IMR-90 (cell line): ENCODE measurements around the gene FBXO9. TPM values are rescaled to one million over a fixed set of nuclear protein-coding genes. Genes with fewer than 3 reads are reported as not detected.

Experiments used
- ATAC-seq: fragments of 200-7000 bp; cut with Tn5 transposase; 2 replicates; pipeline ENCODE4 v1.9.1; 2020; ENCODE audit warnings: low read depth, mild to moderate bottlenecking, moderate library complexity
- BruUV-seq: library from RNA; stranded (reverse); fragments of 400-500 nt; replicated peaks from 2 replicates; lab custom pipeline; 2021; lab: Mats Ljungman, UMichigan
- CTCF ChIA-PET: fragments of 300-600 bp; formaldehyde crosslinking; extraction: SDS; loops from one replicate; lab custom pipeline; 2021; ENCODE audit warnings: antibody characterized with exemption; lab: Yijun Ruan, JAX
- POLR2A ChIA-PET: fragments of 300-600 bp; sonication (Branson Sonifier 250); formaldehyde crosslinking; loops from one replicate; lab custom pipeline; 2022; ENCODE audit warnings: antibody characterized with exemption; ENCODE audit not compliant: unreplicated experiment; lab: Charles Lee
- DNase-seq: peaks from one replicate; pipeline ENCODE4 v3.0.0; 2013
- H2AFZ ChIP-seq: replicated peaks from 2 replicates; pipeline ENCODE3; 2013; ENCODE audit warnings: low read length, mild to moderate bottlenecking; ENCODE audit not compliant: poor library complexity
- H2AK5ac ChIP-seq: 2 replicates; pipeline ENCODE4 v1.6.1; 2013; ENCODE audit warnings: low read depth, low read length, inconsistent platforms
- H2AK9ac ChIP-seq: replicated peaks from 2 replicates; pipeline ENCODE3; 2013; ENCODE audit warnings: mild to moderate bottlenecking, low read depth, low read length, moderate library complexity; ENCODE audit not compliant: poor library complexity
- H2BK120ac ChIP-seq: 2 replicates; pipeline ENCODE4 v1.6.1; 2013; ENCODE audit warnings: low read depth, low read length, inconsistent platforms
- H2BK15ac ChIP-seq: 3 replicates; pipeline ENCODE4 v1.6.1; 2013; ENCODE audit warnings: low read depth, low read length, inconsistent platforms
- H2BK20ac ChIP-seq: 2 replicates; pipeline ENCODE4 v1.6.1; 2013; ENCODE audit warnings: low read depth, mild to moderate bottlenecking, inconsistent platforms, low read length, moderate library complexity
- H2BK5ac ChIP-seq: 2 replicates; pipeline ENCODE4 v1.6.1; 2013; ENCODE audit warnings: mild to moderate bottlenecking, low read depth, low read length, inconsistent platforms; ENCODE audit not compliant: poor library complexity, severe bottlenecking
- H3K14ac ChIP-seq: replicated peaks from 2 replicates; pipeline ENCODE4 v1.6.1; 2013; ENCODE audit warnings: low read depth, low read length, inconsistent platforms
- H3K18ac ChIP-seq: 2 replicates; pipeline ENCODE4 v1.6.1; 2013; ENCODE audit warnings: low read depth, low read length, control low read depth
- H3K23ac ChIP-seq: 2 replicates; pipeline ENCODE4 v1.6.1; 2013; ENCODE audit warnings: low read depth, low read length, inconsistent platforms
- H3K27ac ChIP-seq: 2 replicates; pipeline ENCODE4 v1.5.1; 2013; ENCODE audit warnings: mild to moderate bottlenecking, control low read depth, low read length; ENCODE audit not compliant: insufficient read depth
- H3K27me3 ChIP-seq: 2 replicates; pipeline ENCODE4 v1.6.1; 2013; ENCODE audit warnings: low read length; ENCODE audit not compliant: control insufficient read depth, insufficient read depth
- H3K36me3 ChIP-seq: 2 replicates; pipeline ENCODE4 v1.6.1; 2013; ENCODE audit warnings: low read length, mixed read lengths; ENCODE audit not compliant: control insufficient read depth, insufficient read depth
- H3K4ac ChIP-seq: 2 replicates; pipeline ENCODE4 v1.6.1; 2013; ENCODE audit warnings: low read depth, low read length, inconsistent platforms
- H3K4me1 ChIP-seq: 2 replicates; pipeline ENCODE4 v1.6.1; 2013; ENCODE audit warnings: low read length, mixed read lengths; ENCODE audit not compliant: control insufficient read depth, insufficient read depth
- H3K4me2 ChIP-seq: 2 replicates; pipeline ENCODE4 v1.6.1; 2013; ENCODE audit warnings: low read depth, mild to moderate bottlenecking, control low read depth, low read length, moderate library complexity
- H3K4me3 ChIP-seq: 2 replicates; pipeline ENCODE4 v1.5.1; 2013; ENCODE audit warnings: low read depth, mild to moderate bottlenecking, control low read depth, low read length, moderate library complexity; ENCODE audit not compliant: insufficient read depth
- H3K56ac ChIP-seq: 2 replicates; pipeline ENCODE4 v1.6.1; 2013; ENCODE audit warnings: low read length, inconsistent platforms; ENCODE audit not compliant: insufficient read depth; ENCODE audit errors: extremely low read depth
- H3K79me1 ChIP-seq, 2 experiments: 2 replicates each; pipeline ENCODE4 v1.6.1; 2013; ENCODE audit warnings: low read length in 2 of 2, inconsistent platforms in 1 of 2, low read depth in 1 of 2
- H3K9ac ChIP-seq: 2 replicates; pipeline ENCODE4 v1.6.1; 2013; ENCODE audit warnings: low read depth, low read length, control low read depth
- H3K9me1 ChIP-seq: 2 replicates; pipeline ENCODE4 v1.6.1; 2013; ENCODE audit warnings: low read length, inconsistent platforms; ENCODE audit not compliant: insufficient read depth
- H3K9me3 ChIP-seq: 2 replicates; pipeline ENCODE4 v1.6.1; 2013; ENCODE audit warnings: low read length; ENCODE audit not compliant: control insufficient read depth, insufficient read depth
- H4K20me1 ChIP-seq: 2 replicates; pipeline ENCODE4 v1.6.1; 2013; ENCODE audit warnings: low read length, inconsistent platforms; ENCODE audit not compliant: insufficient read depth
- H4K5ac ChIP-seq: 2 replicates; pipeline ENCODE4 v1.6.1; 2013; ENCODE audit warnings: mild to moderate bottlenecking, low read depth, low read length, control low read depth
- H4K8ac ChIP-seq, 2 experiments: 2 replicates each; pipeline ENCODE4 v1.6.1; 2013; ENCODE audit warnings: low read depth in 2 of 2, low read length in 2 of 2, control low read depth in 1 of 2, inconsistent platforms in 1 of 2
- H4K91ac ChIP-seq: 2 replicates; pipeline ENCODE4 v1.6.1; 2013; ENCODE audit warnings: low read depth, low read length, inconsistent platforms; ENCODE audit not compliant: insufficient read depth
- MXI1 ChIP-seq: IDR thresholded peaks from 2 replicates; pipeline ENCODE4 v1.6.1; 2012; ENCODE audit warnings: low read depth, mild to moderate bottlenecking, low read length, moderate library complexity, borderline replicate concordance
- RFX5 ChIP-seq: IDR thresholded peaks from 2 replicates; pipeline ENCODE4 v1.8.0; 2012; ENCODE audit warnings: low read depth, mild to moderate bottlenecking, low read length, moderate library complexity
- WGBS, 2 experiments: methylation state at CpG; one replicate each; pipeline versions ENCODE4 v1.1.5 to v1.1.7; 2013; ENCODE audit warnings: missing lambda C conversion rate in 2 of 2; ENCODE audit not compliant: insufficient read length in 1 of 2; ENCODE audit errors: extremely low coverage in 2 of 2; 5-methylcytosine and 5-hydroxymethylcytosine counted together
- dilution Hi-C: fragments of 300-500 bp; cut with HindIII; formaldehyde crosslinking; loops from one replicate; pipeline ENCODE4 v1.14.3; 2018; ENCODE audit warnings: low sequenced_read_pairs; ENCODE audit not compliant: unreplicated experiment
- in situ Hi-C: fragments of 300-500 bp; cut with MboI; formaldehyde crosslinking; loops from 3 replicates; pipeline ENCODE4 v1.14.3; 2019; ENCODE audit warnings: low sequenced_read_pairs, inconsistent platforms, mixed read lengths
- intact Hi-C: fragments of 100-400 bp; cut with micrococcal nuclease; formaldehyde crosslinking; loops from 2 replicates; pipeline ENCODE4 v1.10.0; 2022
- polyA plus RNA-seq, 3 experiments: library from polyadenylated mRNA; depleted of rRNA; stranded (reverse); fragments of >200 nt; gene quantifications; 2 replicates each; pipeline ENCODE4 v1.2.3, GENCODE V29; 2012; ENCODE audit warnings: low replicate concordance in 1 of 3
- total RNA-seq: library from RNA; depleted of rRNA; stranded (reverse); fragments of >200 nt; gene quantifications from 2 replicates; pipeline ENCODE4 v1.2.3, GENCODE V29; 2012

Gene FBXO9
- total and polyA plus RNA-seq, 2 of the 4 experiments (the other 2 are of a cell fraction): 49.6 to 65.9 TPM

DNA sequence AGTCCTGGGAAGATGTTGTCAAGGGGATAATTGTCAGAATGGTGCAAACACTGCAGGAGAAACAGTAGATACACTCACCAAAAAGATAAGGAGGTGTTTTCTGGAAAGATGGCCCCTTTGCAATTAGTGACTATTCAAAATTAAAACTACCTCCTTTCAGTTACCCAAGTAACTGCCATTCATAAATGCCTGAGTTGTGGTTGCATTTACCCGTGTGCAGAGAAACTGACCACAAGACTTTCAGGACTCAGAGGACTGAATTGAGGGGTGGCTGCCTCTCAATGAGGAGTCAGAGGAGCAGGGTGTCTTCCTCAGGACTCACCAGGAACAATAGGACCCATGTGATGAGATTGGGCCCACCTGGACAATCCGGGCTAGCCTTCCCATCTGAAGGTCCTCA is 44.4 kb downstream of the FBXO9 start:
- H4K8ac ChIP-seq: no peak overlapping the region
- no peak overlapping the region for H4K91ac ChIP-seq
- H2BK5ac ChIP-seq: no peak overlapping the region
- ATAC-seq: no peak
- H2AK9ac ChIP-seq: no peak overlapping the region
- H3K9me1 ChIP-seq: peaks cover 2% of the 10 kb centered on the region; the same call in 1 of the 2 replicates
- no peak overlapping the region for H3K4ac ChIP-seq
- H3K36me3 ChIP-seq: no peaks in the 10 kb centered on the region
- no peaks in the 10 kb centered on the region for H4K20me1 ChIP-seq
- TF ChIP-seq RFX5: no peak
- TF ChIP-seq MXI1: no peak
- H2BK20ac ChIP-seq: no peak overlapping the region
- H3K27ac ChIP-seq: no peak overlapping the region
- no peak overlapping the region for H3K23ac ChIP-seq
- POLR2A ChIA-PET: no interaction called here
- intact Hi-C loops: no loop called here
- H3K27me3 ChIP-seq: peaks cover 13% of the 10 kb centered on the region
- 100% methylated on average over 1 of the region's 2 CpGs; no CpG with 5 or more reads in 1 of the 2 experiments for WGBS, 2 experiments
- no peak overlapping the region for H2AFZ ChIP-seq
- H3K9me3 ChIP-seq: no peaks in the 10 kb centered on the region
- no TSS peak for BruUV-seq
- dilution Hi-C loops: no loop called here
- no peak overlapping the region for H2BK120ac ChIP-seq
- no peak for DNase-seq
- no peak overlapping the region for H3K14ac ChIP-seq
- H3K4me3 ChIP-seq: no peak overlapping the region
- H2BK15ac ChIP-seq: no peak overlapping the region
- no peak overlapping the region for H3K56ac ChIP-seq
- H2AK5ac ChIP-seq: no peak overlapping the region
- H4K5ac ChIP-seq: no peak overlapping the region
- CTCF ChIA-PET: no interaction called here
- peaks cover 2% of the 10 kb centered on the region for H3K4me1 ChIP-seq
- H3K79me1 ChIP-seq: no peaks in the 10 kb centered on the region
- H3K4me2 ChIP-seq: no peak overlapping the region
- H3K18ac ChIP-seq: no peak overlapping the region
- H3K9ac ChIP-seq: no peak overlapping the region
- in situ Hi-C loops: no loop called here
